ENCODE results near the gene PPP3R2. TPM values are rescaled to one million over a fixed set of nuclear protein-coding genes. Genes with fewer than 3 reads are reported as not detected.

The PPP3R2 gene
- total and polyA plus RNA-seq, 4 donors, result not detected

- no peak overlapping the region for H3K9ac ChIP-seq (ENCODE audit: insufficient read depth in 1 of 2, low read length in 2 of 2)
- H3K9me3 ChIP-seq (ENCODE audit: control insufficient read depth in 4 of 4, insufficient read depth in 3 of 4, low read length in 3 of 4), result no peaks in the 10 kb centered on the region
- no peak for ATAC-seq (ENCODE audit: insufficient read depth, low FRiP score)
- TF ChIP-seq CTCF (IDR thresholded peaks at IDR 0.05; ENCODE audit: control extremely low read depth, extremely low read depth), result no peak
- peaks cover 4 to 28% (median 19%) of the 10 kb centered on the region in 4 donors for H3K36me3 ChIP-seq (ENCODE audit: control insufficient read depth in 4 of 4, insufficient read depth in 4 of 4, low read length in 4 of 4)
- WGBS, 2 donors, result 94 to 95% methylated on average over 3 of the region's 3 CpGs
- H3K4me1 ChIP-seq (ENCODE audit: control insufficient read depth in 5 of 5, insufficient read depth in 5 of 5, low read length in 5 of 5), result no peaks in the 10 kb centered on the region
- no peak for DNase-seq
- H3K27ac ChIP-seq (ENCODE audit: low read depth in 1 of 2, low read length in 1 of 2), result no peak overlapping the region
- no peaks in the 10 kb centered on the region for H3K27me3 ChIP-seq (ENCODE audit: control insufficient read depth in 3 of 3, insufficient read depth in 3 of 3, low read length in 2 of 3)
- no peak overlapping the region for H3K4me3 ChIP-seq
Measured at GRCh38 chr9:101567725-101568350, 26.9 kb downstream of the PPP3R2 start.

GRCh38 chr9:101566904-101567724, 27.7 kb downstream of the PPP3R2 start:
- DNase-seq (peak in 1 of 3 donors; percentile 22), ATAC-seq (ENCODE audit: insufficient read depth, low FRiP score) (no peak)
- Histone ChIP-seq H3K36me3 (ENCODE audit: control insufficient read depth in 4 of 4, insufficient read depth in 4 of 4, low read length in 4 of 4) (peaks cover 8 to 35% (median 23%) of the 10 kb centered on the region in 4 donors), H3K9me3 (ENCODE audit: control insufficient read depth in 4 of 4, insufficient read depth in 3 of 4, low read length in 3 of 4) (no peaks in the 10 kb centered on the region), H3K9ac (ENCODE audit: insufficient read depth in 1 of 2, low read length in 2 of 2) (no peak overlapping the region), H3K27ac (ENCODE audit: low read depth in 1 of 2, low read length in 1 of 2) (no peak overlapping the region), H3K27me3 (ENCODE audit: control insufficient read depth in 3 of 3, insufficient read depth in 3 of 3, low read length in 2 of 3) (no peaks in the 10 kb centered on the region), H3K4me1 (ENCODE audit: control insufficient read depth in 5 of 5, insufficient read depth in 5 of 5, low read length in 5 of 5) (no peaks in the 10 kb centered on the region), H3K4me3 (no peak overlapping the region)
- 91 to 95% methylated on average over 5 of the region's 5 CpGs for WGBS, 2 donors
- TF ChIP-seq CTCF (IDR thresholded peaks at IDR 0.05; ENCODE audit: control extremely low read depth, extremely low read depth), result no peak

- DNase-seq (no peak), ATAC-seq (ENCODE audit: insufficient read depth, low FRiP score) (no peak)
- Histone ChIP-seq H3K9me3 (ENCODE audit: control insufficient read depth in 4 of 4, insufficient read depth in 3 of 4, low read length in 3 of 4) (peaks cover 0 to 2% (median 0%) of the 10 kb centered on the region in 4 donors), H3K4me1 (ENCODE audit: control insufficient read depth in 5 of 5, insufficient read depth in 5 of 5, low read length in 5 of 5) (no peaks in the 10 kb centered on the region), H3K4me3 (no peak overlapping the region), H3K27ac (ENCODE audit: low read depth in 1 of 2, low read length in 1 of 2) (no peak overlapping the region), H3K27me3 (ENCODE audit: control insufficient read depth in 3 of 3, insufficient read depth in 3 of 3, low read length in 2 of 3) (no peaks in the 10 kb centered on the region), H3K36me3 (ENCODE audit: control insufficient read depth in 4 of 4, insufficient read depth in 4 of 4, low read length in 4 of 4) (peaks cover 18 to 54% (median 33%) of the 10 kb centered on the region in 4 donors), H3K9ac (ENCODE audit: insufficient read depth in 1 of 2, low read length in 2 of 2) (no peak overlapping the region)
- TF ChIP-seq CTCF (IDR thresholded peaks at IDR 0.05; ENCODE audit: control extremely low read depth, extremely low read depth), result no peak
Measured at GRCh38 chr9:101564252-101564651, 30.5 kb downstream of the PPP3R2 start.

Data from lung (tissue), 12 donors.